PC-3 (cell line): Measurements from ENCODE around the gene ZBTB33. TPM values are rescaled to one million over a fixed set of nuclear protein-coding genes. Genes with fewer than 3 reads are reported as not detected.

Experiments
- ATAC-seq: fragments of 200-7000 bp; cut with Tn5 transposase; 2 replicates; pipeline ENCODE4 v1.9.1; 2020; ENCODE audit warnings: mild to moderate bottlenecking, moderate library complexity
- BruUV-seq: library from RNA; stranded (reverse); fragments of 400-500 nt; replicated peaks from 2 replicates; lab custom pipeline; 2021; lab: Mats Ljungman, UMichigan
- CTCF ChIA-PET: fragments of 300-600 bp; sonication (Branson Sonifier 250); formaldehyde crosslinking; loops from one replicate; lab custom pipeline; 2022; ENCODE audit warnings: antibody characterized with exemption; lab: Charles Lee
- POLR2A ChIA-PET: fragments of 300-600 bp; sonication (Branson Sonifier 250); formaldehyde crosslinking; loops from one replicate; lab custom pipeline; 2022; ENCODE audit warnings: antibody characterized with exemption; ENCODE audit not compliant: unreplicated experiment; lab: Charles Lee
- DNase-seq: peaks from one replicate; pipeline ENCODE4 v3.0.0-alpha.2; 2015
- H2AFZ ChIP-seq: fragments of 300-600 bp; sonication (generic); 2 replicates; pipeline ENCODE4 v1.6.0; 2016; ENCODE audit warnings: antibody characterized with exemption, low read length
- H3F3A ChIP-seq: fragments of 300-600 bp; sonication (generic); one replicate; pipeline ENCODE4 v1.6.0; 2017; ENCODE audit warnings: antibody characterized with exemption, low read length, control low read depth, mild to moderate bottlenecking; ENCODE audit not compliant: unreplicated experiment
- H3K27ac ChIP-seq: fragments of 300-600 bp; sonication (generic); 2 replicates; pipeline ENCODE4 v1.5.1; 2016; ENCODE audit warnings: mild to moderate bottlenecking, low read length
- H3K27me3 ChIP-seq: fragments of 300-600 bp; sonication (generic); 2 replicates; pipeline ENCODE4 v1.6.1; 2016; ENCODE audit warnings: low read length, mixed read lengths
- H3K36me3 ChIP-seq: fragments of 300-600 bp; sonication (generic); 2 replicates; pipeline ENCODE4 v1.6.1; 2016; ENCODE audit warnings: low read depth, mixed run types, low read length, mixed read lengths
- H3K4me1 ChIP-seq: fragments of 300-600 bp; sonication (generic); 2 replicates; pipeline ENCODE4 v1.5.1; 2016; ENCODE audit warnings: low read length; ENCODE audit not compliant: insufficient read depth
- H3K4me2 ChIP-seq: fragments of 300-600 bp; sonication (generic); 2 replicates; pipeline ENCODE4 v1.6.0; 2016; ENCODE audit warnings: low read length
- H3K4me3 ChIP-seq: fragments of 300-600 bp; sonication (generic); 2 replicates; pipeline ENCODE4 v1.5.1; 2016; ENCODE audit warnings: mild to moderate bottlenecking, low read length, mixed read lengths
- H3K79me2 ChIP-seq: fragments of 300-600 bp; sonication (generic); 2 replicates; pipeline ENCODE4 v1.6.1; 2017; ENCODE audit warnings: low read length, mixed read lengths
- H3K9ac ChIP-seq: fragments of 300-600 bp; sonication (generic); 2 replicates; pipeline ENCODE4 v1.6.0; 2016; ENCODE audit warnings: mild to moderate bottlenecking, low read length
- H3K9me2 ChIP-seq: fragments of 300-600 bp; sonication (generic); replicated peaks from 2 replicates; pipeline ENCODE4 v1.6.1; 2016; ENCODE audit warnings: mixed run types, low read length, mixed read lengths
- H3K9me3 ChIP-seq: fragments of 300-600 bp; sonication (generic); 2 replicates; pipeline ENCODE4 v1.6.1; 2016; ENCODE audit warnings: low read length, mixed read lengths
- H4K20me1 ChIP-seq: fragments of 300-600 bp; sonication (generic); 2 replicates; pipeline ENCODE4 v1.6.1; 2016; ENCODE audit warnings: low read length, mixed read lengths
- EZH2 ChIP-seq: fragments of 300-600 bp; sonication (generic); IDR thresholded peaks from one replicate; pipeline ENCODE4 v1.6.1; 2017; ENCODE audit warnings: antibody characterized with exemption, mild to moderate bottlenecking, low read length; ENCODE audit not compliant: unreplicated experiment
- EZH2phosphoT487 ChIP-seq: fragments of 300-600 bp; sonication (generic); IDR thresholded peaks from 2 replicates; pipeline ENCODE4 v1.6.1; 2018; ENCODE audit warnings: mild to moderate bottlenecking, antibody characterized with exemption, low read length, borderline replicate concordance
- intact Hi-C: fragments of 100-400 bp; cut with micrococcal nuclease; formaldehyde crosslinking; loops from 2 replicates; pipeline ENCODE4 v1.9.0; 2023
- total RNA-seq: library from RNA; depleted of rRNA; stranded (reverse); fragments of >200 nt; gene quantifications from 2 replicates; pipeline ENCODE4 v1.2.3, GENCODE V29; 2014
- TF ChIP-seq, protein P1 (sequence below): fragments of 300-600 bp; sonication (generic); conservative IDR thresholded peaks from 2 replicates; pipeline ENCODE4 v1.5.1; 2017; ENCODE audit warnings: antibody characterized with exemption, low read depth, mild to moderate bottlenecking, low read length

ZBTB33 gene
- total RNA-seq, 1 experiment from 2014 or later, result 14.3 TPM

DNA sequence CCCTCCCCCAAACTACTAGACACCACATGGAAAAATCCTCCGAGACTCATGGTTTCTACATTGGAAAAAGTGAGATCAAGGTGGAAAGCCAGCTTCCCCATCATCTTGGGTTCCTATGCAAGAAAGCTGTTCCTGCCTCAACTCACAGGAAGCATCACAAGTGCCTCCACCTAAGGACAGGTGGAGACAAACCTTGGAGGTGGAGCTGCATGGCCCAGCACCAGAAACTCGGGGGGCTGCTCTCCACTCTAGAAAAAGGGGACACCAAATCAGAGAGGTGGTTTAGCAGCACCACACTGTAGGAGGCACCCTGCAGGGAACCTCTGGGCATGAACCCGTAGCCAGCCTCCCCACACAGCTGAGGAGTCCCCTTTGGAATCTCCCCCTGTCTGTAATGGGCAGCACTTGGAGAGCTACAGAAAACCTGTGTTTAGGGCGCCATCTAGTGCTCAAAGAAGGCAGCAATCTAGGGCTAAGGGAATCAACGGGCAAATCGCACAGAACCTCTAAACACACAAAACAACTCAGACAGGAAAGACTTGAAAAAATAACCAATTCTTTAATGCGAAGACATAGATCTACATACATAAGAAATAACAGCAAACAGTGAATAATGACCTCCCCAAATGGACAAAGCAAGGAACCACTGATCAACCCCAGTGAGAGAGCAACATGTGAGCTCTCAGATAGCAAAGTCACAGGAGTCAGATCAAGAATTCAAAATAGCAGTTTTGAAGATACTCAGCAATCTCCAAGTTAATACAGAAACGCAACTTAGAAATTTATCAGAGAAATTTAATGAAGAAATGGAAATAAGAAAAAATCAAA is 37.0 kb upstream of the ZBTB33 start:
- Histone ChIP-seq H3K27me3 (no peaks in the 10 kb centered on the region), H3F3A (no peaks in the 10 kb centered on the region), H3K27ac (no peak overlapping the region), H3K36me3 (no peaks in the 10 kb centered on the region), H3K9me3 (no peaks in the 10 kb centered on the region), H2AFZ (no peak overlapping the region), H3K4me3 (no peak overlapping the region), H3K79me2 (no peaks in the 10 kb centered on the region), H3K4me2 (no peak overlapping the region), H3K9me2 (no peaks in the 10 kb centered on the region), H4K20me1 (no peaks in the 10 kb centered on the region), H3K9ac (no peak overlapping the region), H3K4me1 (no peaks in the 10 kb centered on the region)
- ATAC-seq, result peak; percentile 86
- ChIA-PET CTCF (interaction anchor here (0.5 to 0.8 kb wide), 3 partner anchors 31 to 213 kb away, joined by 3 read pairs; no protein-coding TSS in a partner anchor), POLR2A (no interaction called here)
- no TSS peak for BruUV-seq
- peak; percentile 77 for DNase-seq
- TF ChIP-seq EZH2phosphoT487, result no peak
- TF ChIP-seq, protein P1, sequence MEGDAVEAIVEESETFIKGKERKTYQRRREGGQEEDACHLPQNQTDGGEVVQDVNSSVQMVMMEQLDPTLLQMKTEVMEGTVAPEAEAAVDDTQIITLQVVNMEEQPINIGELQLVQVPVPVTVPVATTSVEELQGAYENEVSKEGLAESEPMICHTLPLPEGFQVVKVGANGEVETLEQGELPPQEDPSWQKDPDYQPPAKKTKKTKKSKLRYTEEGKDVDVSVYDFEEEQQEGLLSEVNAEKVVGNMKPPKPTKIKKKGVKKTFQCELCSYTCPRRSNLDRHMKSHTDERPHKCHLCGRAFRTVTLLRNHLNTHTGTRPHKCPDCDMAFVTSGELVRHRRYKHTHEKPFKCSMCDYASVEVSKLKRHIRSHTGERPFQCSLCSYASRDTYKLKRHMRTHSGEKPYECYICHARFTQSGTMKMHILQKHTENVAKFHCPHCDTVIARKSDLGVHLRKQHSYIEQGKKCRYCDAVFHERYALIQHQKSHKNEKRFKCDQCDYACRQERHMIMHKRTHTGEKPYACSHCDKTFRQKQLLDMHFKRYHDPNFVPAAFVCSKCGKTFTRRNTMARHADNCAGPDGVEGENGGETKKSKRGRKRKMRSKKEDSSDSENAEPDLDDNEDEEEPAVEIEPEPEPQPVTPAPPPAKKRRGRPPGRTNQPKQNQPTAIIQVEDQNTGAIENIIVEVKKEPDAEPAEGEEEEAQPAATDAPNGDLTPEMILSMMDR, result peak; percentile 82
- no peak for TF ChIP-seq EZH2
- intact Hi-C loops, result loop anchor here (1.0 kb wide), 1 partner anchor 76 kb away; no protein-coding TSS in a partner anchor

DNA sequence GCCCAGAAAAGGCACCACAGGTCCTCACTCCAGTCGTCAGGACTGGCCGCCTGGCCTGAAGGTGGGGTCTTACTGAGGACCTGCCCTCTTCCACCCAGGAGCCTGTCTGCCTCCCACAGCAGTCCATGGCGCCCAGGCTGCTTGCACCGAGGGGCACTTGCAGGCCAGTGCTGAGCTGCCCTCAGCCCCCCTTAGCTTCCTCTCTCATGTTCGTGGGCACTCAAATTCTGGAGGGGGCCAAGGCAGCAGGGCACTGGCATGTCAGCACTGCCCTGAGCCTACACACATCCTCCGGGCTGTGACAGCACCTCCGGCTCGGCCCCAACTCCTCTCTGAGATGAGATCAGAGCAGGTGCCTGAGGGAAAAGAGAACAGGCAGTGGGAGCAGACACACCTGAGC is 27.2 kb upstream of the ZBTB33 start:
- TF ChIP-seq EZH2phosphoT487 (no peak), EZH2 (no peak)
- TF ChIP-seq, protein P1, result no peak
- Histone ChIP-seq H2AFZ (no peak overlapping the region), H3K4me3 (no peak overlapping the region), H4K20me1 (no peaks in the 10 kb centered on the region), H3K27me3 (no peaks in the 10 kb centered on the region), H3K9ac (no peak overlapping the region), H3K36me3 (no peaks in the 10 kb centered on the region), H3K4me2 (no peak overlapping the region), H3K4me1 (no peaks in the 10 kb centered on the region), H3F3A (no peaks in the 10 kb centered on the region), H3K27ac (no peak overlapping the region), H3K9me3 (no peaks in the 10 kb centered on the region), H3K79me2 (no peaks in the 10 kb centered on the region), H3K9me2 (no peaks in the 10 kb centered on the region)
- no TSS peak for BruUV-seq
- ATAC-seq (no peak), DNase-seq (no peak)
- intact Hi-C loops, result no loop called here
- ChIA-PET POLR2A (no interaction called here), CTCF (no interaction called here)

DNA sequence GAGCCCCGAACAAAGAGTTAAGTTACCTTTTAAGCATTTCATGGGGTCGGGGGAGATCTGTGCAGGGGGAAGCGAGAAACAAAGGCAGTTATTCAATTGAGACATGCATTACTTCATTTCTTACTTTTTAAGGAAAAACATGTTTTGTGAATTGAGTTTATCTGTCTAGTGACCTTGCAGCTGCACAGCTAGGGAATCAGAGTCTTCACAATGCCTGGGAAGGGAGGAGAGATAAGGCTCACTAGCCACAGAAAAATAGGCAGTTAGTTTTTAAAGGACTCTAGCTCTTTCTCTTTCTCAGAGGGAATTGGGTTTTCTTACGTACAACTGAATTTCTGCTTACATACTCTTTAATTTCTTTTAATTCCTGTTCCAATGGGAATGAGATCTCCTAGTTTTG is 26.2 kb upstream of the ZBTB33 start:
- ATAC-seq (no peak), DNase-seq (no peak)
- Histone ChIP-seq H3K36me3 (no peaks in the 10 kb centered on the region), H3K9me3 (no peaks in the 10 kb centered on the region), H3K27ac (no peak overlapping the region), H3F3A (no peaks in the 10 kb centered on the region), H3K4me2 (no peak overlapping the region), H3K4me1 (no peaks in the 10 kb centered on the region), H4K20me1 (no peaks in the 10 kb centered on the region), H3K4me3 (no peak overlapping the region), H3K27me3 (no peaks in the 10 kb centered on the region), H3K9me2 (no peaks in the 10 kb centered on the region), H3K79me2 (no peaks in the 10 kb centered on the region), H3K9ac (no peak overlapping the region), H2AFZ (no peak overlapping the region)
- CTCF ChIA-PET, result no interaction called here
- TF ChIP-seq EZH2phosphoT487, result no peak
- no peak for TF ChIP-seq EZH2
- TF ChIP-seq, protein P1, result no peak
- no TSS peak for BruUV-seq
- POLR2A ChIA-PET, result no interaction called here
- intact Hi-C loops, result no loop called here
